Measurements from ENCODE around the gene LRRC55.

The LRRC55 gene

GRCh38 chr11:57235761-57236703 lies 54.3 kb downstream of the LRRC55 start:
- in situ Hi-C loops (cut with HindIII; ENCODE audit: low pct_unique_long_range_greater_than_20kb, low sequenced_read_pairs) = no loop called here
- DNase-seq (ENCODE audit: low read depth in 1 of 2, low spot score in 1 of 2) = no peak
- TF ChIP-seq JUND (IDR thresholded peaks at IDR 0.05; ENCODE audit: low read depth) = no peak

GRCh38 chr11:57237204-57237681 lies 55.5 kb downstream of the LRRC55 start, which contains the start of gene APLNR:
APLNR (minus strand) TSS chr11:57237250; CDS start chr11:57237004, 246 bp downstream.
- DNase-seq (ENCODE audit: low read depth in 1 of 2, low spot score in 1 of 2) = no peak
- in situ Hi-C loops (cut with HindIII; ENCODE audit: low pct_unique_long_range_greater_than_20kb, low sequenced_read_pairs) = no loop called here
- no peak for TF ChIP-seq JUND (IDR thresholded peaks at IDR 0.05; ENCODE audit: low read depth)

GRCh38 chr11:57239348-57239747 lies 57.6 kb downstream of the LRRC55 start:
- TF ChIP-seq JUND (IDR thresholded peaks at IDR 0.05; ENCODE audit: low read depth) = no peak
- in situ Hi-C loops (cut with HindIII; ENCODE audit: low pct_unique_long_range_greater_than_20kb, low sequenced_read_pairs) = no loop called here
- DNase-seq (ENCODE audit: low read depth in 1 of 2, low spot score in 1 of 2) = no peak

- DNase-seq (ENCODE audit: low read depth in 1 of 2, low spot score in 1 of 2) = no peak
- in situ Hi-C loops (cut with HindIII; ENCODE audit: low pct_unique_long_range_greater_than_20kb, low sequenced_read_pairs) = no loop called here
- TF ChIP-seq JUND (IDR thresholded peaks at IDR 0.05; ENCODE audit: low read depth) = no peak
These were observed 58.3 kb downstream of the LRRC55 start for GRCh38 chr11:57240007-57240406.

GRCh38 chr11:57240757-57241156 lies 59.0 kb downstream of the LRRC55 start:
- no peak for DNase-seq (ENCODE audit: low read depth in 1 of 2, low spot score in 1 of 2)
- no peak for TF ChIP-seq JUND (IDR thresholded peaks at IDR 0.05; ENCODE audit: low read depth)
- in situ Hi-C loops (cut with HindIII; ENCODE audit: low pct_unique_long_range_greater_than_20kb, low sequenced_read_pairs) = no loop called here
